ENCODE data around the gene ANKRD29.

GRCh38 chr18:23580677-23581367, 81.9 kb downstream of the ANKRD29 start:
- TF ChIP-seq CTCF (IDR thresholded peaks at IDR 0.05) (no peak), POLR2AphosphoS5 (IDR thresholded peaks at IDR 0.05) (no peak)

Measured in sigmoid colon (tissue), 4 donors.